ENCODE data around the gene C2orf74.

GRCh38 chr2:61184263-61184662 is 22.3 kb downstream of the C2orf74 start:
- TF ChIP-seq CTCF (conservative IDR thresholded peaks at IDR 0.05 in 1 of 2, IDR thresholded peaks at IDR 0.05 in 1 of 2; ENCODE audit: extremely low read depth in 1 of 2, insufficient read depth in 1 of 2, low read depth in 1 of 2, low read length in 2 of 2) (no peak), EZH2 (IDR thresholded peaks at IDR 0.05; ENCODE audit: borderline replicate concordance, low read length) (no peak)

Data from mammary epithelial cell (primary cell).